ENCODE data around the gene FAM117A.
"Not testable (repeated sequence)": the region's sequence is repeated elsewhere in the genome, so short reads cannot be mapped to it uniquely, and the experiment has no call there.

The FAM117A gene

DNA sequence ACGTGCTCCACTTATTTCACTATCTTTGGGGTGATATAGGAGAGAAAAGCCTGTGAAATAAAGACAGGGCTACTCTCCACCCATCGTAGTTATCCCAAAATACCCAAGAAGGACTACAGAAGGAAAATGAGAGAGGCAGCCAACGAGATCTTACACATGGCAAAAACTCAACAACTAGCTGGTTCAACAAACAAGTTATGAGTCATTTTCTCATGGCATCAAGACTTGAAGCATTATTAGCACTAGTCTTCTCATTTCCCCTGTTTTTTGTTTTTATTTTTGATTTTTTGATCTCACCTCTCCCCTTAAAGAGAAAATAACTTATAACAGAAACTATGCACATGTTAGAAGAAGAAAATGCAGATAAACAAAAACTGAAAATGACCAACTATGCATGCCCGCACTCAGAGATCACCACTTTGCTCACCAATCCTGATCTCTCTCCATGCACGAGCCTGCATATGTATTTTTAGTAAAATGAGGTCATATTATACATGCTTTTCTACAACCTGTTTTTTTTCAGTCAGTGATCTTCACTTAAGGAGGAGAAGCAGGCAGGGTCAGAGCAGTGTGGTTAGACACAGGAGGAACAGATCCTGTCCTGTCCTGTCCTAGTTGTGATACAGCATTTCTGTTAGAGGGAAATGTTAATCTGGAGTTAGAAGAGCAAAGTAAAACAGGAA lies 22.8 kb downstream of the FAM117A start:
- DNase-seq (ENCODE audit: low read depth, low spot score) = no peak

DNA sequence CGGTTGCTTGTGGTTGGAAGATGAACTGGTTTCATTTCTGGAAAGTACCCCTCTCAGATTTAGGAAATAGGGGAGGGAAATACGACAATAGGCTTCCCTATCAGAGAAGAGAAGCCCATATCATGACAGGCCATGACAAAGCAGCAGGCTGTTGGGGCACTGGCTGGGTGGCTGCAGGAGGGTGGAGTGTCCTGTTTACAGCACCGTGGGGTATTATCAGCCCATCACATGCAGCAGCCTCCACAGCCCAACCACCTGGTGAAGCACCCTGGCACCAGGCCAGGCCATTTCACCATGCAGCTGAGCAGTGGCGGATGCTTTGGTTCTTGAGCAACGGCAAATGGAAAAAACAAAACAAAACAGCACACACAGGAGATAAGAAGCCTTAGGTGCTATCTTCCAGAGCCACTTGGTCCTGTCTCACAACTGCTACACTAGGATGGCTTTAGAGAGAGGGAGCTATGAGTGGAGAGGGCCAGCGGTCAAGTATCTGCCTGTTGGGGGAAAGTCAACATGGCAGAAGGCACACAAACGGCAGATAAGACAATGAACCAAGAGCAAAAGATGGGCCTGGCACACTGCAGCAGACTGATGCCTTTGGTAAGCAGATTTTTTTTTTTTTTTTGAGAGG lies 24.2 kb downstream of the FAM117A start:
- DNase-seq (ENCODE audit: low read depth, low spot score) = no peak

DNA sequence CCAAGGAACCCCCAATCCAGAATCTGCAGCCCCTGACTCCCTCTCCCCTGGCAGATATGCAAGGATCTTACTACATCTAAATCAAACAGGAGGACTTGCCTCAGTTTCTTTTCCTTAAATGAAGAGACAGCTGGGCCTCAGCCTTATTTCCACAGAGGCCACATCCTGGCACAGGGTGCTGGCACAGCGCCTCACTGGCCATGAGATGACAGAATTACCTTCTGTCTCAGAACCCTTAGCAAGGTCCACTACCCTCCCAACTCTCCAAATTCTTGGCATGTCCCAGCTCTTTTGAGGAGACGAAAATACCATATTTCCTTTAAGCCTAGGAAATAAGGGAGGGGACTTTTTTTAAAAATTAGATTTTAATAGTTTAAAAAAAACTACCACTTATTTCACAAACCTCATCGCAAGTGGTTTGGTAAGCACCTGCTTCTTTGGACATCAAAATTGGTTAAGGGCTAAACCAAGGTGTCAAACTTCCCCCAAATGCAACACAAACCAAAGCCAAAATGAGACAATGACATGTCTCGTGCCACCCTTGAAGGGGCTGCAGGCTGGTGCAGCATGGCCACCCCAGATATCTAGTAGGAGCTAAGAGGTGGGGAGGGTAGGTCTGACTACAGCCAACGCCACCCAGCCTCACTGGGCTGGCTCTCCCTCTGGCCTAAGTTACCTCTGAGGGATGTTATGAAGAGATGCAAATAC lies 25.3 kb downstream of the FAM117A start:
- DNase-seq (ENCODE audit: low read depth, low spot score) = no peak

DNA sequence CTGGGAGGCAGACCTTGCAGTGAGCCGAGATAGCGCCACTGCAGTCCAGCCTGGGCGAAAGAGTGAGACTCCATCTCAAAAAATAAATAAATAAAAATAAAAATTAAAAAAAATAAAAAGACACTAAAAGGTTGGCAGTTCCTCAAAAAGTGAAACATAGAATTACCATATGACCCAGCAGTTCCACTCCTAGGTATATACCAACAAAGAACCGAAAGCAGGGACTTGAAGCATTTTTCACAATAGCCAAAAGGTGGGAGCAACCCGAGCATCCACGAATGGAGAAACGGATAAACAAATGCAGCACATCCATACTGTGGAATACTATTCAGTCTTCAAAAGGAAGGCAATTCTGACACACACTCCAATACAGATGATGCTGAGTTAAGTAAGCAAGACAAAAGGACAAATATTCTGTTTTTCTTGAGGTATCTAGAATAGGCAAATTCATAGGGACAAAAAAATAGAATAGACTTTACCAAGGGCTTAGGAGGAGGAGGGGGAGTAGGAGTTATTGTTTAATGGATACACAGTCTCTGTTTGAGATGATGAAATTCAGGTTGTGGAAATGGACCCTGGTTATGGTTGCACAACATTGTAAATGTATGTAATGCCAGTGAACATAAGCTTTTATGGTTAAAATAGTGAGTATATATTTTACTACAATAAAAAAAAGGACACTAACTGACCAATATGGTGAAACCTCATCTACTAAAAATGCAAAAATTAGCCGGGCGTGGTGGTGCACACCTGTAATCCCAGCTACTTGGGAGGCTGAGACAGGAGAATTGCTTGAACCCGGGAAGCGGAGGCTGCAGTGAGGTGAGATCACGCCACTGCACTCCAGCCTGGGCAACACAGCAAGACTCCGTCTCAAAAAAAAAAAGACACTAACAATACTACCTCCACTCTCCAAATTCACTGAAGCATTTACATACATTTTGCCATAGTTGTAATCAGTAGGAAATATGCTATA lies 29.1 kb downstream of the FAM117A start:
- no peak for DNase-seq (ENCODE audit: low read depth, low spot score)

DNA sequence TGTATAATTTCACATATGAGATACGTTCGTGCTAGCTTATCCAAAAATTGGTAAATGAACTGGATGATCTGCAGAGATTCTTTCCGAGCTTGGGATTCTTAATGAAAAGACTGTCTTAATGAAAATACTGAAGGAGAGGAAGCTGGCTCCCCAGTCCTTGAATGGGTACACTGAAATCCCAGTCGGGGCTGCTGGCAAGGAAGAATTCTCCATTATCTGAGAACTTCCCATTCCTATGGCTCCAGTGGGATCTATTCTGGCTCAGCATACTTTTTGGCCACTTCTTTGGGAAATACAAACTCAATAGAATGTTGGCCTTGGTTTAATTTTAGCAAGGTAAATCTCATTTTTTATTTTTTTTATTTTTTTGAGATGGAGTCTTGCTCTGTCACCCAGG lies 32.5 kb downstream of the FAM117A start:
- no peak for DNase-seq (ENCODE audit: low read depth, low spot score)

DNA sequence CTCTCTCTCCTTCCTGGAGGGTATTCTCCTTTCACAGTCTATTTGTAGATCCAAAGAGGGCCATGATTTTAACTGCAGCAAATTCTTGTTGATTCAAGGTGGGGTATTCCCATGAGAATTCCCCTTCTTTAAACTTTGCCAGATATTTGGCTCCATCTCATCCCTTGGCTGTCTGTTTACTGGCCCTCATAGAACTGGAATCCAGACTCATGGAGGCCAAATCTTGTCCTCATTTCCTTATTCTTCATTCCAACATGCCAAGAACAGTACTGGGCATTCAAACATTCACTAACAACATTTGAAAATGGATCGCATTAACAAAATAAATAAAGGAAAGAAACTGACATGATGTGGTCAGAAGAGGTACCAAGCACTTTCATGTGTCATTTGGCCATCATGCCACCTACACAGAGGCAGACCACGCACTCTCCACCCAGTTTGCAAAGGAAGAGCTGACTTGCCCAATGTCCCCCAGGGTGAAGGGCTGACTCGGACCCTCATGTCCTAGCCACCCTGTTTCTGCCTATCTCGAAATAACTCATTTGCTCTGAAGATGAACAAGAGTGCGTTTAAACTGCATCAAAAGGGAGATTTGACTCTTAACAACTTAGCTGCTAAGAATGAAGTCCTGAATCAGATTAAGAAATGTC lies 33.0 kb downstream of the FAM117A start:
- no peak for DNase-seq (ENCODE audit: low read depth, low spot score)

DNA sequence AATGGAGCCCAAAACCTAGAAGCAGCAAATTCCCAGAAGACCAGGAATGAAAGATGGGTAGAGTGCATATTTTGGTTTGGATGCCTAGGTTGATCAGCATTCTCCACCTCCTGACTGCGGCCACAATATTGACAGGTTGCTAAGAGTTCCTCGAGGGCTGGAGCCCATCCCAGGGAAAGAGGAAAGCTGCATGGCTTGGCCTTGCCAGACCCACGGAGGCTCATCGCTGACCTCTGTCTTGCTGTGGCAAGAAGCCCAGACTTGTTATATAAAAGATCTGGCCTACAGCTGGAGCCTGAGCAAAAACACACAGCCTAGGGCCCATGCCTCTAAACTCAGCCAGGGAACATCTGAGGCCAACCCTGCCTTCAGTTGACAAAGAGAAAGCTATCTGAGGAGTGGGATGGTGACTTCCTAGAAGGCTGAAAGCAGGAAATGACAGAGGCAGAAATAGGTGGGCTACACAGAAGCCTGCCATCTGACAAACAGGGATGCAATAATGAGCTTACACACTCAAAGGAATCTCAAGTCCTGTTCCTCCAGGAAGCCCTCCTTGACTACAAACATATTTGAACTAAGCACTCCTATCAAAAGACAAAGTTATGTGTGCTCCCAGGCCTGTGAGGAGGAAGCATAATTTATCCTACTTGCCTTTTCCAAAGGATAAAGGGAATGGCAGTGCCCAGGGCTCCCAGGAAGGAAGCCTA lies 33.7 kb downstream of the FAM117A start:
- DNase-seq (ENCODE audit: low read depth, low spot score) = no peak

DNA sequence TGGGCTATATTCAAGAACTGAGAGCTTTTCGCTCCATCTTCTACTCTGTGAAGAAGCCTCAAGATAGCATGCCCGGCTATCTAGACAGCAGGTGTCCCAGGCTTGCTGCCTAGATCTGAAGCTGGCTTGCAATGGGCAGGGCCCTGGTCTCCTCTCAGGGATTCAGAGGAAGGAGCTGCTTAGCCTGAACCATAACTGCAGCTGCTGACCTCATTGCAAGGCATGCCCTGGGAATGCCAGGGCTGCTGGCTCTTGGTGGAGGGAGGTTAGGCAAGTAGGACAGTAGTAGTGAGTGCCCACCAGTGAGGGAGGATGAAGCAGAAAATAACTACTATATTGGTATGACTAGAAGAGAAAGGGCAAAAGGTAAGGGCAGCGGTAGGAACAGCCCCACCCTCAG lies 34.9 kb downstream of the FAM117A start:
- no peak for DNase-seq (ENCODE audit: low read depth, low spot score)

DNA sequence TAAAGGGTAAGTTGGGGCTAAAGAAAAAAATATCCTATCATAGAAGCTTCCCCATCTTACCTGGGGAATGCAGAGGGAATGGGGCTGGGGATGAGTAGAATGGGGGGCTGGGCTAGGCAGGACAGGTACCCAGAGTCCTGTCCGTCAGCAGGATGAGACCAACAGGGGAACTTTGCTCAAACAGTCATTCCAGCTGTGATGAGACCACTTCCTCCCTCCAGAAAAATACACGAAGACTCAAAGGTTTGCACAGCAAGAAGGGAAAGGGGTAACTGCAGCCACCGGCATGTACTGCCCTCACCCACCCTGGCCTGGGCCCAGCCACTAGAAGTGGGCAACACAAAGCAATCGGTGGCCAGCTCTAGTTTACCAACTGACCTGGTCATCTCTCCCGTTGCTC lies 35.5 kb downstream of the FAM117A start:
- no peak for DNase-seq (ENCODE audit: low read depth, low spot score)

DNA sequence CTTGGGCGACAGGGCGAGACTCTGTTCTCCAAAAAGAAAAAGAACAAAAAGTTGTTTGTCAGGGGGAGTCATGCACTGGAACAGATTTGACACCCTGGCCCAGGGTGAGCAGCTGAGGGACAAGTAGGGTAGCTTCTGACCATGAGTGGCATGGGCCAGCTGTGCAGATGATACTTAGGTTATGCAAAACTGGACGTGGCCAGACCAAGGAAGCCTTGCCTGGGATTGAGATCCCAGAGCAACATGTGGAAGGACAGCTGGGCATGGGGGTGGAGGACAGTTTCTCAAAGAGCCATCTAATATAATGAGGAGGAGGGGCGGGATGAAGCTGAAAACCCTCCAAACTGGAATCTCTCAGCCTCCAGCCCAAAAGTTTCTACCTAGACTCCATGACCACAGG lies 36.6 kb downstream of the FAM117A start:
- no peak for DNase-seq (ENCODE audit: low read depth, low spot score)

DNA sequence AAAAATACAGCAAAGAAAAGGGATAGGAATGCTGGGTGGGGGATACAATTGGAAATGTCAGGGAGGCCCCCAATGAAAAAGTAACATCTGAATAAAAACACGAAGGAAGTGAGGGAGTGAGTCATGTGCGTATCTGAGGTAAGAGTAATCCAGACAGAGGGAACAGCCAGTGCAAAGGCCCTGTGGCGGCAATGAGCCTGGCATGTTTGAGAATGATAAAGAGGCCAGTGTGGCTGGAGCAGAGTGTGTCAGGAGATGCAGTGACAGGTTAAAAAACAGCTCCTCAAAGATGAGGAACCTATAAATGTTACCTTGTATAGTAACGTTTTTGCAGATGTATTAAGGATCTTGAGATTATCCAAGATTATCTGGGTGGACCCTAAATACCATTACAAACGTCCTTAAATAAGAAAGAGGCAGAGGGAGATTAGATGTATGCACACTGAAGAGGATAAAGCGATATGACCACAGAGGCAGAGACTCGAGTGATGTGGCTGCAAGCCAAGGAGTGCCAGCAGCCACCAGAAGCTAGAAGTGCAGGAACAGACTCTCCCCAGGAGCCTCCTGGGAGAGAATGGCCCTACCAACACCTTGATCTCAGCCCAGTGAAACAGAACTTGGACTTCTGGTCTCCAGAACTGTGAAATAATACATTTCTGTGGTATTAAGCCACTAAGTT lies 38.3 kb downstream of the FAM117A start:
- no peak for DNase-seq (ENCODE audit: low read depth, low spot score)

DNA sequence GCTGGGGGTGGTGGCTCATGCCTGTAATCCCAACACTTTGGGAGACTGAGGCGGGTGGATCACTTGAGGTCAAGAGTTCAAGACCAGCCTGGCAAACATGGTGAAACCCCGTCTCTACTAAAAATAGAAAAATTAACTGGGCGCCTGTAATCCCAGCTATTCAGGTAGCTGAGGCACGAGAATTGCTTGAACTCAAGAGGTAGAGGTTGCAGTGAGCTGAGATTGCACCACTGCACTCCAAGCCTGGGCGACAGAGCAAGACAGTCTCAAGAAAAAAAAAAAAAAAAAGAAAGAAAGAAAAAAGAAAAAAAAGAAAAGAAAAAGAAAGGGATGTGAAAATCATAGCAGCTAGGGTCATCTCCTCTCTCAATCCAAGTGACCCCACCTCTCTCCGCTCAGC lies 39.4 kb downstream of the FAM117A start:
- not testable (repeated sequence) for DNase-seq (ENCODE audit: low read depth, low spot score)

DNA sequence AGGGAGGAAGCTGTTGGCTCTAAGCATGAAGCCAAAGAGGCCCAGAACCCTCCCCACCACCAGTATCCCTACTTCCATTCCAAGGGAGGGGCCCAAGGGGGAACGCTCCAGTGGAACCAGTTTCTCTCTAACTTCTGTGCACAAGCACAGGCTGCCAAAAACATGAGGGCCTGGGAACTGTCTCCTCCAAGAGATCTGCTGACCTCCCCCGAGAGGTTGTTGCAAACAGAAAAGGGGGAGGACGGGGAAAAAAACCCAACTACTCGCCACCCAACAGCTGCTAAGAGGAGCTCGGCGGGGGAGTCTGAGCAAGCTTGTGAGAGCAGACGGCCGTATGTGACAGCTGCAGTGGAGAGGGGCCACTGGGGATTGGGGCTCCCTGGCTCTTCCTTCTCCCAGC lies 40.5 kb downstream of the FAM117A start:
- DNase-seq (ENCODE audit: low read depth, low spot score) = no peak

DNA sequence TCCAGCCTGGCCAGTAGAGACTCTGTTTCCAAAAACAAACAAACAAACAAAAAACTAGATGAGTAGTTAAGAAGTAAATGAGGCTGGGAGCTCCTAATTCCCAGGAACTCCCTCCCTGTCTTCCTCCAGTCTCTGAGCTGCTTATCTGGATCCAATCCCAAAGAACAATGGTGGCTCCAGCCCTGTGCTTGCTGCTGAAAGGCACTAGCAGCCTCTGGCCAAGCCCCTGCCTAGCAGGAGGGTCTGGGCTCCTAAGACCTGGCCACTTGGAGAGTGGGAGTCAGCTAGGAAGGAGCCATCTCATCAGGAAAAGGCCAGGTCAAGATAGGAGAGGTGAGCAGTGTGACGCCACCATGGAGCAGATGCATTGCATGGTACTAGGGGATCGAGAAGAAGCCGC lies 41.9 kb downstream of the FAM117A start:
- no peak for DNase-seq (ENCODE audit: low read depth, low spot score)

DNA sequence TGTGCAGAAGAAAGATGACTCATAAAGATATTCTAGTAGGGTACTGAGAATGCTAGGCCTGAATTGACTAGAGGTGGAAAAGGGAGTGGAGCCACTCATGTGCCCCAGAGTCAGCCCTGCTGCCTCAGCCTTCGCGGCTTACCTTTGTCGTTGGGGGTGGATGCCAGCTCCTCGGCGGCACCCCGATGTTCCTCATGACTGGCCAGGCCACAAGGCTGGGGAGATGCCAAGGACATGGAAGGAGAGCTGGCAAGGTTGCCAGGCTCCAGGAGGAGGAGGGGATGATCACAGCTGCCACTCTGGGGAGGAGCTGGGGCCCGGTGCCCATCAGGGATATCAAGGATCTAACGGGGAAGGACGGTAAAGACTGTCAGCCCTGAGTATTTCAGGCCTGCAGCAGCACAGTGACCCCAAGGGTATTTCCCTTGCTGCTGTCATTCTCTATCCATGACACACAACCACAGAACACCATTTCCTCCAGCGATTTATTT lies 46.5 kb downstream of the FAM117A start:
- no peak for DNase-seq (ENCODE audit: low read depth, low spot score)

DNA sequence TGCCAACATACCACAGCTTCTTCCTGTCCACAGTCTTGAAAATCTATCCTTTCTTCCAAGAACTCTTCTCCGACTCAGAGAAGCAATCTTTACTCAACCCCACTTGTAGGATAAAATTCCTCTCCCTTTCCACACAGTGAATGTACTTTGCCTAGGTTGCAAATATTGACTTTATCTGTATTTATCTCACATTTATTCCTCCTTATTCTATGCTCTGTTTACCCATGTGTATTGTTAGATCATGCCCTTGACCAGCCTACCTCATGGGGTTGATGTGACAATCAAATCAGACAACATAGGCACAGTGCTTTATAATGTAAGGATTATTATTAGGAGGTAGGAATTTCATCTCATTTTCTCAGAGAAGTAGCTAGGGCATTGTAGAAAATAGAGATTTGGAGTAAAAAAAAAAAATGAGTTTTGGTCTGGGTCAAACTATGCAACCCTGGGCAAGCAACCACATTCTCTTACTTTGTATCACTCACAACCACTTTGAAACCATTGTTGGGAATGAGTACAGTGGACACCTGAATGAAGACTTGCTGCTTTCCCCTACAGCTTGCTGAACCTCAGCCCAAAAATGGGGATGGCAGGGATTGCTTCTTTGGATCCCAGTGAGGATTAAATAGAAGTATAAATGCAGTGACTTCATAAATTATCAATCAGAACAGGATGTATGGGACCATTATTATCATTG lies 47.1 kb downstream of the FAM117A start:
- no peak for DNase-seq (ENCODE audit: low read depth, low spot score)

DNA sequence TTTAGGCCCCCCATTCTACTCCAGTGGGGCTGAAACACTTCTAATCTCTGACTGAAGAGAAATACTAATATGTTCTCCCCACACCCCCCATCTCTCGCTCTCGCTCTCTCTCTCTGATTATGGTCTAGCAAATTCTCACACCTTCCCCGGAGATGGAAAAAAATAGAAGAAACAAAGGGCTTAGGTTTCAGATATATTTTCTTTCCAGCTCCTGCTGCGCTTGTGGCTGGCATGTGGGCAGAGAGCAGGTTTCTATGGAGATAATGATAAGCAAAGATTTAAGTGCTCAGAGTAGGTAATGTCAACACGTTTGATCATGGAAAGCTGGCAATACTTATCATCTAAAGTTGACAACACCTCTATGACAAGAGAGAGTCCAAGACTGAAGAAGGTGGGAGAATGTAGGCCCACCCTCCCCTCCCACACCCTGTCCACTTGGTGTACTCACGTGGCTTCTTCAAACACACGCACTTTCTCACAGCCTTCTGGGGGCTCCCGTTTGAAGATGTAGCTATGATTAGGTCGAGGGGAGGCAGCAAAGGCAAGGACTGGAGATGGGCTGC lies 48.1 kb downstream of the FAM117A start:
- no peak for DNase-seq (ENCODE audit: low read depth, low spot score)

DNA sequence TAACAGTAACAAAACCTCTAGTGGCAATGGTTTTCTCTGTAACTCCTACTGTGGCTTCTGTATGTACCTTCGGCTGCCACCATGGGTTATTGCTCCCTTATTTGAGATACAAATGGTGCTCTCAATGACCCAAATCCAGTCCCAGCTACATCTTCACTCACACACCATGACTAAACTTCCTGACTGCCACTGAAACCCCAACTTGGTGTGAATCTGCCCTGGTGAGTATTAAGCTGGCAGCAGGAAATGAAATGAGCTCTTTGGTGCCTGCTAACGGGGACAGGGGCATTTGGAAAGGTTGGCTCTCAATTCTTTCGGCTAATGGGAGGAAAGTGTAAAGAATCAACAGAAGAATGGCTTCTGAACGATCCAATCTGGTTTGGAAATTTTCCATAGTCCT lies 48.7 kb downstream of the FAM117A start:
- DNase-seq (ENCODE audit: low read depth, low spot score) = no peak
